Naive B cell (primary cell): ENCODE data around the gene CLVS2. TPM values are rescaled to one million over a fixed set of nuclear protein-coding genes. Genes with fewer than 3 reads are reported as not detected.

Experiments used
- ATAC-seq, 2 donors: fragments of 150-1000 bp; cut with Tn5 transposase; 2 replicates each; pipeline ENCODE4 v1.10.0; 2021; ENCODE audit warnings: low read depth in 2 of 2, mild to moderate bottlenecking in 2 of 2, moderate library complexity in 2 of 2
- DNase-seq: peaks from one replicate; pipeline ENCODE4 v3.0.0; 2022
- H3K27ac Mint-ChIP-seq, 6 donors: one replicate each; pipeline ENCODE4 v1.8.0; 2020 to 2022; ENCODE audit warnings: mild to moderate bottlenecking in 6 of 6, mixed read lengths in 6 of 6, moderate library complexity in 5 of 6, inconsistent platforms in 2 of 6
- H3K27me3 Mint-ChIP-seq, 3 donors: one replicate each; pipeline ENCODE4 v1.8.0; 2021 to 2022; ENCODE audit warnings: mixed read lengths in 3 of 3, mild to moderate bottlenecking in 1 of 3
- H3K36me3 Mint-ChIP-seq, 2 donors: one replicate each; pipeline ENCODE4 v1.8.0; 2020 to 2022; ENCODE audit warnings: mixed read lengths in 2 of 2, inconsistent platforms in 1 of 2, mild to moderate bottlenecking in 1 of 2
- H3K4me1 Mint-ChIP-seq, 3 donors: one replicate each; pipeline ENCODE4 v1.8.0; 2020 to 2022; ENCODE audit warnings: mixed read lengths in 3 of 3, inconsistent platforms in 1 of 3, mild to moderate bottlenecking in 1 of 3, moderate library complexity in 1 of 3
- H3K4me3 Mint-ChIP-seq, 8 donors: one replicate each; pipeline ENCODE4 v1.8.0; 2020 to 2022; ENCODE audit warnings: mild to moderate bottlenecking in 8 of 8, mixed read lengths in 8 of 8, moderate library complexity in 8 of 8, inconsistent platforms in 2 of 8
- H3K9me3 Mint-ChIP-seq, 7 donors: one replicate each; pipeline ENCODE4 v1.8.0; 2020 to 2022; ENCODE audit warnings: mixed read lengths in 7 of 7, mild to moderate bottlenecking in 5 of 7, inconsistent platforms in 2 of 7, moderate library complexity in 1 of 7
- polyA plus RNA-seq, 6 donors: library from polyadenylated mRNA; unstranded; fragments of 300-500 nt; fragmentation: Illumina TruSeq; gene quantifications; one replicate each; pipeline ENCODE4 v1.2.3, GENCODE V29; 2021; ENCODE audit warnings: low read depth in 6 of 6

The CLVS2 gene
- polyA plus RNA-seq, 6 donors from 2014 or later, result not detected

DNA sequence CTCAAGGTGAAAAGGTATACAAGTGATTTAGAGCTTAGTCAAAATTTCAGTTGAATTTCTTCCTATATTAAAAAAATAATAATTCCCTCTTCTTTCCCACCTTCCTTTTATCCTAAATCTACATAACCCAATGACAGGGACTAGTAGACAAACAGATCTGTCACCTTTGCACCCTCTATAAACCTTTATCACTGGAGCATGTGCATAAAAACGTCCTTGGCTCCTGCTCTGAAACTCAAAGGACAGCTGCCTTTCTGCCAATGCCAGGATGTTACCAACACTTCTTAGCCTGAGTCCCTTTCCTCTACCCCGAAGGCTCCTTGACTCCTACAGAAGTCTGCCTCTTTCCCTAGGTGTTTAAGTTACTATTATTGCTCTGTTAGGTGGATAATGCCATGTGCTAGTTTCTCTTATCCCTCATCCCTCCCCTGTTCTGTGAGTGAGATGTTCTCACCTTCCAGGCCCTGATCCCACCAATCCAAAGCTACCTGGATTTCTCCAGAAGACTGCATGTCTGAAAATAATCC, 4.3 kb downstream of the CLVS2 start:
- H3K27me3 Mint-ChIP-seq, result peaks cover 20 to 30% (median 26%) of the 10 kb centered on the region in 3 donors
- DNase-seq (no peak), ATAC-seq (no peak)
- H3K4me3 Mint-ChIP-seq, result no peak overlapping the region
- no peak overlapping the region for H3K27ac Mint-ChIP-seq
- H3K36me3 Mint-ChIP-seq, result peaks cover 0 to 7% of the 10 kb centered on the region in 2 donors
- peaks cover 0 to 14% (median 3%) of the 10 kb centered on the region in 7 donors for H3K9me3 Mint-ChIP-seq
- H3K4me1 Mint-ChIP-seq, result peaks cover 0 to 5% (median 4%) of the 10 kb centered on the region in 3 donors

GRCh38 chr6:123001540-123001939, 5.5 kb downstream of the CLVS2 start:
- DNase-seq (no peak), ATAC-seq (no peak)
- Mint-ChIP-seq H3K27ac (no peak overlapping the region), H3K4me1 (peaks cover 0 to 5% (median 2%) of the 10 kb centered on the region in 3 donors), H3K36me3 (peaks cover 0 to 7% of the 10 kb centered on the region in 2 donors), H3K4me3 (no peak overlapping the region), H3K9me3 (peaks cover 0 to 14% (median 5%) of the 10 kb centered on the region in 7 donors), H3K27me3 (peaks cover 14 to 20% (median 18%) of the 10 kb centered on the region in 3 donors)

GRCh38 chr6:123007885-123008284, 11.8 kb downstream of the CLVS2 start:
- Mint-ChIP-seq H3K27ac (no peak overlapping the region), H3K36me3 (no peaks in the 10 kb centered on the region), H3K4me1 (no peaks in the 10 kb centered on the region), H3K9me3 (peaks cover 0 to 4% (median 0%) of the 10 kb centered on the region in 7 donors), H3K4me3 (no peak overlapping the region), H3K27me3 (no peaks in the 10 kb centered on the region)
- ATAC-seq, result no peak
- DNase-seq, result no peak

DNA sequence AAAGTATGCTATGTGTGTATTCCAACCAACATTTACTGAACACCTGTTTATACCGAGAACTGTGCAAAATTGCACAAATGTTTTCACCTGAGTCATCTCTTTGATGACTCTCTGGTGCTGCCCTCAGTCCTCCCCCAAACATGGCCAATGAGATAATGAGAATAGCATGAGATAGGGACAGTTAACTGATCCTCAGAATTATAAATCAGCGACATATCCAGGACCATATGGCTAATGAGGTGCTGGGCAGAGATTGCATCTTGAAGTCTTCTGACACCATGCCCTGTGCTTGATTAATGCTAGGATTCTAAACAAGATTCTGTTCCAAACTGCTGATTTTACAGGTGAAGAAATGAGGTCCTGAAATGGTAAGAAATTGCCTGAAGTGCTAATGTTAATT, 13.0 kb downstream of the CLVS2 start:
- H3K4me3 Mint-ChIP-seq, result no peak overlapping the region
- ATAC-seq (no peak), DNase-seq (no peak)
- no peak overlapping the region for H3K27ac Mint-ChIP-seq
- H3K4me1 Mint-ChIP-seq, result no peaks in the 10 kb centered on the region
- H3K27me3 Mint-ChIP-seq, result no peaks in the 10 kb centered on the region
- no peaks in the 10 kb centered on the region for H3K36me3 Mint-ChIP-seq
- peaks cover 0 to 4% (median 0%) of the 10 kb centered on the region in 7 donors for H3K9me3 Mint-ChIP-seq

- Mint-ChIP-seq H3K4me3 (no peak overlapping the region), H3K9me3 (peaks cover 0 to 5% (median 0%) of the 10 kb centered on the region in 7 donors), H3K36me3 (no peaks in the 10 kb centered on the region), H3K4me1 (no peaks in the 10 kb centered on the region), H3K27me3 (no peaks in the 10 kb centered on the region), H3K27ac (no peak overlapping the region)
- ATAC-seq (no peak), DNase-seq (no peak)
These were observed 18.8 kb downstream of the CLVS2 start for GRCh38 chr6:123014835-123015234.

DNA sequence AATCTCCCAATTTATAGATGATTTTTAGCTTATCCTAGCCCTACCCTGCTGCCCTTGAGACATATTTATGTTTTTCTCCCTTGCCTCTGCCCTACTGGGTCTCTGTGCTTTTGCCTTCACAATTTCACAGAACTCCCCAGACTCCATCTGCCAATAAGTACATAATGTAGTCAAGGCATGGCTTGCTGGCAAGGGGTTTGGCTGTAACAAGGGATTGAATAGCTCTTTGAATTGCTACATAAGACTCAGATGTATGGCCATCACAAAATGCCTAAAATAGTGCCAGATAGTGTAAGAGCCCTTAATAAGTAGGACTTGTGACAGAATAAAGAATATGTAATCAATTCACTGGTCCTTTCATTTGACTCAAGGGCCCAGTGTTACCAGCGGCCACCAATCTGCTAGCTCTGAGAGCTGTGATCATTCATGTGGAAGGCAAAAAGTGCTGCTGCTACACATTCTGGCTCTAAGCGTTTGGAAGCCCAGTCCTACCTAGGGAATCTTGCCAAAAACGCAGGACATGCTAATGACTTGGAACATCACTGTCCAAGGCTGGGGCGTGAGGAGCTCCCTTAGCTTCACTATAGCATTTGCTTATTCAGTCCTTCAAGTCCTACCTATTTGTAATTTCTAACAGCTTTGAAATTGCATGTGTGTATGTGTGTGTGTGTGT, 20.5 kb downstream of the CLVS2 start:
- no peaks in the 10 kb centered on the region for H3K4me1 Mint-ChIP-seq
- H3K27ac Mint-ChIP-seq, result no peak overlapping the region
- no peaks in the 10 kb centered on the region for H3K27me3 Mint-ChIP-seq
- H3K9me3 Mint-ChIP-seq, result peaks cover 0 to 5% (median 0%) of the 10 kb centered on the region in 7 donors
- no peaks in the 10 kb centered on the region for H3K36me3 Mint-ChIP-seq
- no peak overlapping the region for H3K4me3 Mint-ChIP-seq
- ATAC-seq, result no peak
- DNase-seq, result no peak

- Mint-ChIP-seq H3K4me3 (no peak overlapping the region), H3K36me3 (no peaks in the 10 kb centered on the region), H3K9me3 (peaks cover 0 to 5% (median 2%) of the 10 kb centered on the region in 7 donors), H3K27me3 (no peaks in the 10 kb centered on the region), H3K27ac (no peak overlapping the region), H3K4me1 (no peaks in the 10 kb centered on the region)
- DNase-seq (no peak), ATAC-seq (no peak)
These were observed 21.2 kb downstream of the CLVS2 start for GRCh38 chr6:123017104-123017682.

DNA sequence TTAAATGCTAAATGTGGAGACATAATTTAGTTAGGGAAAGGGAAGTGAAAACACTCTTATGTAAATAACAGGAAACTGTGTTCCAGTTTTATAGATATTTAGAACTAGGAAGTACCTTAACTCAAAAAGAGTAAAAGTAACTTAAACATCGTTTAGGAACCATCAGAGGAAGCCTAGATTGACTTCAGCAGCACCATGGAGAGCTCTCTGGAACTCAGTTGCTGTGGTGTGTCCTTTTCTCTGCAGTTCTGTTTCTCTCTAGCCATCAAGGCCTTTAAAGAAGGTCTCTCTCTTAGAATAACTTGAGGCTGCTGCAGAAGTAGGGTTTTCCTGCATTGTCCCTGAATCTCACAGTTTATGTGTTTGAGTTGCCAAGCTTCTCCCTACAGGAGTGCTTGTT, 26.9 kb downstream of the CLVS2 start:
- Mint-ChIP-seq H3K36me3 (no peaks in the 10 kb centered on the region), H3K4me3 (no peak overlapping the region), H3K9me3 (peaks cover 0 to 9% (median 0%) of the 10 kb centered on the region in 7 donors), H3K27ac (no peak overlapping the region), H3K27me3 (no peaks in the 10 kb centered on the region), H3K4me1 (peaks cover 0 to 3% (median 0%) of the 10 kb centered on the region in 3 donors)
- ATAC-seq (no peak), DNase-seq (no peak)

DNA sequence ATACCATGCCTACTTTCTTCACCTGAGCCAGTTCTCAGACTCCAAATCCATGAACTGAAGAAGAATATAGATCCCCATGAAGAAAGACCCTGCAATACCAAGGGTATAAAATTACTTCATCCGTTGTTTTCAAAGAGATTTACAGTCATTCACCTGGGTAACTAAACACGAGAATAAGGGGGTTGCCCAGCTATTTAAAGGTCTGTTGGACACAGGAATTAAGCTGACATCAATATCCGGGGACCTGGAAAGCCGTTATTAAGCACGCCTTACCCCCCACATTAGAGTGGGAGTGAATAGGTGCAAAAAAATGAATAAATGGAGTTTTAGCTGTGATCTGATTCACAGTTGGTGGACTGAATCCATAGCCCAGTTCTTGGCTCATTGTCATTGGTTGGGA, 28.9 kb downstream of the CLVS2 start:
- Mint-ChIP-seq H3K4me1 (peaks cover 0 to 3% (median 0%) of the 10 kb centered on the region in 3 donors), H3K27me3 (no peaks in the 10 kb centered on the region), H3K27ac (no peak overlapping the region), H3K9me3 (peaks cover 0 to 8% (median 0%) of the 10 kb centered on the region in 7 donors), H3K36me3 (no peaks in the 10 kb centered on the region), H3K4me3 (no peak overlapping the region)
- DNase-seq, result no peak
- no peak for ATAC-seq

DNA sequence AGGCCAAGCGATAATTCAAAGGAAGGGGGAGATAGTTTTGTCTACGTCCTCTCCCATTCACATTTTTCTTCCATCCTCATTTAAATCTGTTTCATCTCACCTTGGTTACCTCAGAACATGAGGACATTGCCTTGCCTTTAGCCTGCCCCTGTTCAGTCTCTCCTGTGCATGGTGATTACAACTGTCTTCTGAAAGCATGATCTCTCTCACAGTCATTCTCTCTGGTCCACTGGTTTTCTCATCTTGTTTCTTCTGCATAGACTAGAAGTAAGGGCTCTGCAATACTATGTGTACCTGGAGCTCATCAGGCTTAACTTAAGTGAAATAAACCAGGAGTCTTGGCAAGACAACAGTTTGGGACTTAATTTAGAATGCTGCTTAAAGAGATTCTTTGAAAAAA, 31.4 kb downstream of the CLVS2 start:
- peaks cover 0 to 8% (median 0%) of the 10 kb centered on the region in 7 donors for H3K9me3 Mint-ChIP-seq

DNA sequence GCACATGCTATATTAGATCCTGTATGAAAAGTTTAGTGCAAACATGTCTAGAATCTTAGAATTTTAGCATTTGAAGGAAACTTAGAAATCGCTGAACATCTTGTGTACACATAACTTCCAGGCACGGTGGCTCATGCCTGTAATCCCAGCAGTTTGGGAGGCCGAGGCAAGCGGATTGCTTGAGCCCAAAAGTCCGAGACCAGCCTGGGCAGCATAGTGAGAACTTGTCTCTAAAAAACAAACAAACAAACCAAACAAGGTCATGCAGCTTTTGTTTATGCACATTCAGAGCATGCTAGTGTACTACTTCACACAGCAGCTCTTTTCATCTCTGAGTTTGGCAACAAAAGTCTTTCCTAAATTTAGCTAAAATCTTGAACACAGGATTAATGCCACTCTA, 32.2 kb downstream of the CLVS2 start:
- no peak for ATAC-seq
- Mint-ChIP-seq H3K4me3 (no peak overlapping the region), H3K4me1 (peaks cover 0 to 2% (median 0%) of the 10 kb centered on the region in 3 donors), H3K27me3 (no peaks in the 10 kb centered on the region), H3K36me3 (no peaks in the 10 kb centered on the region), H3K27ac (no peak overlapping the region), H3K9me3 (peaks cover 0 to 8% (median 0%) of the 10 kb centered on the region in 7 donors)
- DNase-seq, result no peak

More for the DNA sequence above, 31.4 kb downstream of the CLVS2 start:
- Mint-ChIP-seq H3K4me3 (no peak overlapping the region), H3K27ac (no peak overlapping the region), H3K4me1 (peaks cover 0 to 3% (median 0%) of the 10 kb centered on the region in 3 donors), H3K27me3 (no peaks in the 10 kb centered on the region), H3K36me3 (no peaks in the 10 kb centered on the region)
- ATAC-seq (no peak), DNase-seq (no peak)

GRCh38 chr6:123030282-123030681, 34.2 kb downstream of the CLVS2 start:
- Mint-ChIP-seq H3K36me3 (no peaks in the 10 kb centered on the region), H3K9me3 (peaks cover 0 to 8% (median 0%) of the 10 kb centered on the region in 7 donors), H3K4me3 (no peak overlapping the region), H3K27ac (no peak overlapping the region), H3K27me3 (no peaks in the 10 kb centered on the region), H3K4me1 (no peaks in the 10 kb centered on the region)
- no peak for ATAC-seq
- DNase-seq, result no peak

GRCh38 chr6:123036648-123037047, 40.6 kb downstream of the CLVS2 start:
- H3K27me3 Mint-ChIP-seq, result no peaks in the 10 kb centered on the region
- H3K27ac Mint-ChIP-seq, result no peak overlapping the region
- ATAC-seq, result no peak
- no peak for DNase-seq
- H3K9me3 Mint-ChIP-seq, result peaks cover 0 to 4% (median 0%) of the 10 kb centered on the region in 7 donors
- H3K4me3 Mint-ChIP-seq, result no peak overlapping the region
- H3K4me1 Mint-ChIP-seq, result no peaks in the 10 kb centered on the region
- H3K36me3 Mint-ChIP-seq, result no peaks in the 10 kb centered on the region

GRCh38 chr6:123039431-123039830, 43.4 kb downstream of the CLVS2 start:
- Mint-ChIP-seq H3K36me3 (no peaks in the 10 kb centered on the region), H3K27ac (no peak overlapping the region), H3K9me3 (peaks cover 0 to 4% (median 0%) of the 10 kb centered on the region in 7 donors), H3K4me1 (no peaks in the 10 kb centered on the region), H3K4me3 (no peak overlapping the region), H3K27me3 (no peaks in the 10 kb centered on the region)
- no peak for DNase-seq
- no peak for ATAC-seq
